Endothelial cell of umbilical vein (primary cell): ENCODE results near the gene TRABD. TPM values are rescaled to one million over a fixed set of nuclear protein-coding genes. Genes with fewer than 3 reads are reported as not detected.

Experiments used
- BruUV-seq: library from RNA; stranded (reverse); fragments of 400-500 nt; replicated peaks from 2 replicates; lab custom pipeline; 2021; lab: Mats Ljungman, UMichigan
- CTCF ChIA-PET: fragments of 300-600, 350-600 bp; sonication (Branson Sonifier 250); formaldehyde crosslinking; loops from one replicate; lab custom pipeline; 2021; ENCODE audit warnings: antibody characterized with exemption, inconsistent platforms; lab: Charles Lee
- POLR2A ChIA-PET: fragments of 300-600, 350-600 bp; sonication (Branson Sonifier 250); formaldehyde crosslinking; loops from one replicate; lab custom pipeline; 2021; ENCODE audit warnings: antibody characterized with exemption, inconsistent platforms; lab: Charles Lee
- DNase-seq: peaks from one replicate; pipeline ENCODE4 v3.0.0-alpha.2; 2011; ENCODE audit warnings: low read depth, low spot score
- FAIRE-seq: peaks from 2 replicates; lab custom pipeline; 2011; peaks lifted over from hg19 to GRCh38; lab: Jason Lieb, UNC
- H2AFZ ChIP-seq: 2 replicates; pipeline ENCODE4 v1.6.0; 2012; ENCODE audit warnings: low read depth, low read length, control low read depth, inconsistent platforms
- H3K27ac ChIP-seq: 2 replicates; pipeline ENCODE4 v1.5.1; 2011; ENCODE audit warnings: low read depth, mild to moderate bottlenecking, control low read depth, low read length, moderate library complexity; ENCODE audit not compliant: insufficient read depth
- H3K27me3 ChIP-seq, 2 experiments: 2 replicates each; pipeline versions ENCODE4 v1.6.0 to v1.6.1; 2011; ENCODE audit warnings: low read length in 2 of 2, mixed read lengths in 1 of 2; ENCODE audit not compliant: control insufficient read depth in 2 of 2, insufficient read depth in 2 of 2
- H3K36me3 ChIP-seq, 2 experiments: 2 replicates in 1 of 2; 3 replicates in 1 of 2; pipeline ENCODE4 v1.5.1; 2011; ENCODE audit warnings: low read length in 2 of 2, mild to moderate bottlenecking in 1 of 2, moderate library complexity in 1 of 2; ENCODE audit not compliant: control insufficient read depth in 2 of 2, insufficient read depth in 2 of 2; ENCODE audit errors: extremely low read depth in 1 of 2
- H3K4me1 ChIP-seq: 3 replicates; pipeline ENCODE4 v1.5.1; 2011; ENCODE audit warnings: mild to moderate bottlenecking, low read length; ENCODE audit not compliant: control insufficient read depth, insufficient read depth; ENCODE audit errors: extremely low read depth
- H3K4me2 ChIP-seq: 2 replicates; pipeline ENCODE4 v1.6.1; 2011; ENCODE audit warnings: low read length, control low read depth, mixed read lengths; ENCODE audit not compliant: insufficient read depth
- H3K4me3 ChIP-seq, 3 experiments: fragments of 200-600 bp in 1 of 3; sonication (generic), shearing (Covaris generic) in 1 of 3; replicated peaks in 1 of 3; 2 replicates each; pipeline ENCODE4 v1.5.1; 2011 to 2016; ENCODE audit warnings: control low read depth in 3 of 3, low read length in 3 of 3, mild to moderate bottlenecking in 2 of 3, inconsistent platforms in 1 of 3, low read depth in 1 of 3, moderate library complexity in 1 of 3; ENCODE audit not compliant: insufficient read depth in 1 of 3
- H3K79me2 ChIP-seq: 2 replicates; pipeline ENCODE4 v1.6.0; 2012; ENCODE audit warnings: low read length, inconsistent platforms; ENCODE audit not compliant: control insufficient read depth, insufficient read depth
- H3K9ac ChIP-seq: replicated peaks from 2 replicates; pipeline ENCODE3; 2011; ENCODE audit warnings: low read length, control low read depth; ENCODE audit not compliant: insufficient read depth; ENCODE audit errors: extremely low read depth
- H3K9me1 ChIP-seq: replicated peaks from 3 replicates; pipeline ENCODE4 v1.6.0; 2011; ENCODE audit warnings: mild to moderate bottlenecking, low read length; ENCODE audit not compliant: control insufficient read depth, insufficient read depth; ENCODE audit errors: extremely low read depth
- H3K9me3 ChIP-seq: replicated peaks from 2 replicates; pipeline ENCODE4 v1.5.1; 2012; ENCODE audit warnings: low read length, inconsistent platforms; ENCODE audit not compliant: control insufficient read depth, insufficient read depth
- H4K20me1 ChIP-seq: replicated peaks from 2 replicates; pipeline ENCODE3; 2011; ENCODE audit warnings: mild to moderate bottlenecking, low read length; ENCODE audit not compliant: control insufficient read depth, insufficient read depth; ENCODE audit errors: extremely low read depth
- EZH2 ChIP-seq: IDR thresholded peaks from 2 replicates; pipeline ENCODE4 v1.6.1; 2012; ENCODE audit warnings: borderline replicate concordance, low read depth, mild to moderate bottlenecking, moderate library complexity, low read length, inconsistent platforms; ENCODE audit not compliant: severe bottlenecking
- GATA2 ChIP-seq: IDR thresholded peaks from 2 replicates; pipeline ENCODE4 v1.7.0; 2011; ENCODE audit warnings: low read depth, mild to moderate bottlenecking, moderate library complexity, mixed read lengths, low read length; ENCODE audit not compliant: insufficient read length, insufficient read depth
- JUN ChIP-seq: IDR thresholded peaks from 2 replicates; pipeline ENCODE4 v1.6.1; 2011; ENCODE audit warnings: borderline replicate concordance, low read depth; ENCODE audit not compliant: insufficient read length, insufficient read depth
- dilution Hi-C: fragments of 300-500 bp; cut with MboI; formaldehyde crosslinking; loops from one replicate; pipeline ENCODE4 v1.15.0; 2019; ENCODE audit warnings: low sequenced_read_pairs; ENCODE audit not compliant: extremely low pct_ligation_motif_present
- intact Hi-C: fragments of 100-400 bp; cut with micrococcal nuclease; formaldehyde crosslinking; loops from one replicate; pipeline ENCODE4 v1.10.0; 2022
- polyA plus RNA-seq, 4 experiments: library from polyadenylated mRNA; depleted of rRNA in 3 of 4; stranded (reverse) in 3 of 4; unstranded in 1 of 4; fragments of >200 nt; gene quantifications; 2 replicates each; pipeline versions ENCODE4 v1.2.1 to v1.2.3, GENCODE V29; 2011 to 2012; ENCODE audit warnings: missing spikeins in 1 of 4
- total RNA-seq: library from RNA; stranded (reverse); gene quantifications from 2 replicates; pipeline ENCODE4 v1.2.3, GENCODE V29; 2021
- TF ChIP-seq, protein P1 (sequence below): IDR thresholded peaks from 2 replicates; pipeline ENCODE4 v1.6.1; 2011; ENCODE audit not compliant: insufficient read depth, insufficient read length

The TRABD gene
- total and polyA plus RNA-seq, 2 donors (not counting 3 experiments of a cell fraction or from before 2014, with no cell fraction given): 46.8 to 48.4 TPM

DNA sequence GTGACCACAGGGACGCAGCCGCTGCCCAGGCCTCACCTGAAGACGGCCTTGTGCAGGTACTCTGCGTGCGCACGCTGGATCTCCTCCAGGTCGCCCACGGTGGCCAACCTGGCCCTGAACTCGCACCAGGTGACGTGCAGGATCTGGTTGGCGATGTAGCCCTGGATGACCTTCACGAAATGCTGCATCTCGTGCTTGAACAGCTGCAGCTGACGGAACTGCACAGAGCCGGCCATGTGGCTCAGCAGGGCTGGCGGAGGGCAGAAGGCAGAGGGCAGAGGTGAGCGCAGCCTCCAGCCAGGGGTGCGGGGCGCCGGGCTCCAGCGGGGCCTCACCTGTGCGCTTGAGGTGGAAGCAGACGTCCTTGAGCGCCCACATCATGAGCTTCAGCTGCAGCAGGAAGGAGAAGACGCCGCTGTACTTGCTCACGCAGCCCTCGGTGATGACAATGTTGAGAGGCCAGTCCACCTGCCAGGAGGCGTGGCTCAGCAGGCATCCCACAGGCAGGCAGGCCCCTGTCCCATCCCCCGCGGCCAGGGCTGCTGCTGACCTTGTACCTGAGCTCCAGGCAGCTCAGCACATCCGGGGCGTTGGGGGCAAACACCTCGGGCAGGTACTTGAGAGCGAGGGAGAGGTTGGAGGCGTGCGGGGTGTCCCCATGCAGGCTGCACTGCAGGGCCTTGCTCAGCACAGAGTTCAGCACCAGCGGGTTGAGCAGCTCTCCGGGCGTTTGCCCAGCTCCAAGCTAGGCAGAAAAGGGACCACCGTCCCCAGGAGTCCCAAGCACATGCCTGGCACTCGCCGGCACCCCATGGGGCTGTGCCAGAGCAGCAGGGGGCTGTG is 32.7 kb downstream of the TRABD start:
- BruUV-seq: TSS peak; percentile 6
- no peak overlapping the region for H3K4me2 ChIP-seq
- no peaks in the 10 kb centered on the region for H3K27me3 ChIP-seq
- dilution Hi-C loops (no loop called here), intact Hi-C loops (no loop called here)
- H3K36me3 ChIP-seq: peaks cover 23 to 63% of the 10 kb centered on the region in 2 experiments
- CTCF ChIA-PET: interaction anchor here (0.8 kb wide), 1 partner anchor 12 kb away, joined by 3 read pairs; no protein-coding TSS in a partner anchor
- POLR2A ChIA-PET: no interaction called here
- no peak overlapping the region for H2AFZ ChIP-seq
- no peak overlapping the region for H3K4me3 ChIP-seq
- no peak for FAIRE-seq
- no peaks in the 10 kb centered on the region for H4K20me1 ChIP-seq
- TF ChIP-seq GATA2 (no peak), EZH2 (no peak), JUN (no peak)
- H3K9me1 ChIP-seq: no peaks in the 10 kb centered on the region
- no peak overlapping the region for H3K27ac ChIP-seq
- no peak overlapping the region for H3K9ac ChIP-seq
- H3K79me2 ChIP-seq: peaks cover 9% of the 10 kb centered on the region
- no peak for DNase-seq
- no peaks in the 10 kb centered on the region for H3K4me1 ChIP-seq
- H3K9me3 ChIP-seq: no peaks in the 10 kb centered on the region

DNA sequence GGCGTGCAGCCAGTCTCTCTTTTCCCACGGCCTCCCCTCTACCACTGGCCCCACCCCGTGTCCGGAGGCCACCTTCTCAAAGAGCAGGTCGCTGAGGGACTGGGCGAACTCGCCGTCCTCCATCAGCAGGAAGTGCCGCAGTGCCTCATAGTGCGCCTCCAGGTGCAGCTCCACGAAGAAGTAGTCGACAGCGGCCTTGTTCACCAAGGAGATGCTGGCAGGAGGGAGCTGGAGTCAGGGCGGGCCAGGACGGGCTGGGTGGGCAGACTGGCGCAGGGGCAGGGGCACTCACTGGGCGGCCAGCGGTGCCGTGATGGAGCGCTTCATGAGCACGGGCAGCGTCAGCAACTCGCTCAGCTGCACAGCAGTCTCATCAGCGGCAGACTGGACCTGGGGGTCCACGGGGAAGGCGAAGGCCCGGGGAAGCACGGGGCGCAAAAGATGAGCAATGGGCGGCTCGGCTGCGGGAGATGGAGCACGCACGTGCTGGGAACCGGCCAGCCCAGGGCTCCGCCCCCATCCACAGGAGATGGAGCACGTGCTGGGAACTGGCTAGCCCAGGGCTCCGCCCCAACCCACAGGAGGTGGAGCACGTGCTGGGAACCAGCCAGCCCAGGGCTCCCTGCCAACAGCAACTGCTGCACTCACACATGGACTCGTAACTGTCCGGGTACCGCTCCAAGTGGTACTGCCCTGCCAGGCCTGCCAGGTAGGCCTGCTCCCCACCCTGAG is 33.4 kb downstream of the TRABD start:
- CTCF ChIA-PET: no interaction called here
- H3K4me2 ChIP-seq: no peak overlapping the region
- TF ChIP-seq, protein P1, sequence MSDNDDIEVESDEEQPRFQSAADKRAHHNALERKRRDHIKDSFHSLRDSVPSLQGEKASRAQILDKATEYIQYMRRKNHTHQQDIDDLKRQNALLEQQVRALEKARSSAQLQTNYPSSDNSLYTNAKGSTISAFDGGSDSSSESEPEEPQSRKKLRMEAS: peak; percentile 93
- no peak for TF ChIP-seq EZH2
- no peak overlapping the region for H3K4me3 ChIP-seq
- no peaks in the 10 kb centered on the region for H3K27me3 ChIP-seq
- H3K9me3 ChIP-seq: no peaks in the 10 kb centered on the region
- DNase-seq: peak; percentile 78
- peaks cover 7% of the 10 kb centered on the region for H3K79me2 ChIP-seq
- no peak overlapping the region for H3K9ac ChIP-seq
- no TSS peak for BruUV-seq
- POLR2A ChIA-PET: no interaction called here
- intact Hi-C loops: no loop called here
- no peaks in the 10 kb centered on the region for H4K20me1 ChIP-seq
- no peak overlapping the region for H3K27ac ChIP-seq
- peaks cover 23 to 67% of the 10 kb centered on the region in 2 experiments for H3K36me3 ChIP-seq
- H3K9me1 ChIP-seq: no peaks in the 10 kb centered on the region
- peak; percentile 62 for FAIRE-seq
- dilution Hi-C loops: no loop called here
- no peak overlapping the region for H2AFZ ChIP-seq
- no peaks in the 10 kb centered on the region for H3K4me1 ChIP-seq
